Spleen (tissue), 11 donors: ENCODE measurements around the gene KIF6. TPM values are rescaled to one million over a fixed set of nuclear protein-coding genes. Genes with fewer than 3 reads are reported as not detected.

ENCODE experiments used
- DNase-seq: peaks from one replicate; pipeline ENCODE4 v3.0.0-alpha.2; 2020
- H3K27ac ChIP-seq, 8 donors: fragments of 200-600 bp; sonication (generic) in 7 of 8; 1 replicate in 4 of 8; 2 replicates in 4 of 8; pipeline versions ENCODE4 v1.5.0 to v1.8.0; 2016 to 2021; ENCODE audit warnings: inconsistent platforms in 4 of 8, mild to moderate bottlenecking in 4 of 8, moderate library complexity in 1 of 8
- H3K27me3 ChIP-seq, 7 donors: fragments of 200-600 bp; sonication (generic) in 6 of 7; replicated peaks in 1 of 7; 1 replicate in 4 of 7; 2 replicates in 3 of 7; pipeline versions ENCODE4 v1.5.0 to v1.8.0; 2016 to 2021; ENCODE audit warnings: inconsistent platforms in 3 of 7, mild to moderate bottlenecking in 1 of 7
- H3K36me3 ChIP-seq, 6 donors: fragments of 200-600 bp; sonication (generic) in 5 of 6; 1 replicate in 4 of 6; 2 replicates in 2 of 6; pipeline versions ENCODE4 v1.5.0 to v1.8.0; 2016 to 2021; ENCODE audit warnings: inconsistent platforms in 2 of 6
- H3K4me1 ChIP-seq, 6 donors: fragments of 200-600 bp; sonication (generic) in 5 of 6; 1 replicate in 3 of 6; 2 replicates in 3 of 6; pipeline versions ENCODE4 v1.5.0 to v1.8.0; 2016 to 2021; ENCODE audit warnings: inconsistent platforms in 3 of 6
- H3K4me3 ChIP-seq, 8 donors: fragments of 200-600 bp; sonication (generic) in 7 of 8; 1 replicate in 4 of 8; 2 replicates in 4 of 8; pipeline versions ENCODE4 v1.5.0 to v1.8.0; 2016 to 2021; ENCODE audit warnings: inconsistent platforms in 4 of 8, mild to moderate bottlenecking in 4 of 8, moderate library complexity in 2 of 8
- H3K9me3 ChIP-seq, 8 donors: fragments of 200-600 bp; sonication (generic) in 7 of 8; 1 replicate in 4 of 8; 2 replicates in 4 of 8; pipeline versions ENCODE4 v1.5.0 to v1.8.0; 2016 to 2021; ENCODE audit warnings: inconsistent platforms in 4 of 8
- CTCF ChIP-seq, 11 experiments: fragments of 200-600 bp in 7 of 11; fragments of 450-650 bp in 4 of 11; sonication (generic) in 4 of 11; IDR thresholded peaks in 8 of 11; conservative IDR thresholded peaks in 3 of 11; 1 replicate in 7 of 11; 2 replicates in 4 of 11; pipeline versions ENCODE4 v1.4.0 to v1.8.0; 2016 to 2021; ENCODE audit warnings: antibody characterized with exemption in 11 of 11, inconsistent platforms in 4 of 11, mild to moderate bottlenecking in 1 of 11
- POLR2A ChIP-seq, 3 donors: fragments of 450-650 bp; IDR thresholded peaks; one replicate each; pipeline ENCODE4 v1.5.1; 2017; ENCODE audit warnings: antibody characterized with exemption in 3 of 3, mild to moderate bottlenecking in 1 of 3
- POLR2AphosphoS5 ChIP-seq, 3 donors: sonication (generic); formaldehyde crosslinking; IDR thresholded peaks; one replicate each; pipeline ENCODE4 v1.5.1; 2017; ENCODE audit warnings: antibody characterized with exemption in 3 of 3
- WGBS, 5 donors: extraction: QIAGEN DNeasy Blood & Tissue Kit in 3 of 5; methylation state at CpG; one replicate each; pipeline versions ENCODE4 v1.1.5 to v1.1.7; 2013 to 2018; 5-methylcytosine and 5-hydroxymethylcytosine counted together
- intact Hi-C: fragments of 100-400 bp; cut with DNase I; formaldehyde crosslinking; loops from one replicate; pipeline ENCODE4 v1.15.0; 2023; ENCODE audit warnings: low total_unique reads
- polyA plus RNA-seq, 3 donors: library from polyadenylated mRNA; stranded (reverse); fragments of 200-250 nt; gene quantifications; one replicate each; pipeline ENCODE4 v1.2.1, GENCODE V29; 2013
- total RNA-seq, 7 donors: library from RNA; depleted of rRNA in 3 of 7; stranded (reverse); fragments of >200 nt in 3 of 7; fragmentation: NEBNext Ultra II Directional in 4 of 7; extraction: Animal tissue kit (Norgen Biotek cat#: 25700) in 4 of 7; gene quantifications; one replicate each; pipeline versions ENCODE4 v1.1.0 to v1.2.1, GENCODE V29; 2016 to 2021
- donor health status: healthy with polysubstance abuse.
- donor health status: DM: no; HTN: no; CAD: no; lungs with moderate emphysema.
- donor health status: DM: no; HTN: no; CAD: no.
- donor health status: Bipolar disorder and iron deficiency.
- donor health status: healthy.
- donor health status: DM: no; HTN: no; CAD: no.
- donor health status: DM: yes; HTN: yes; CAD: no.

Gene KIF6
- total and polyA plus RNA-seq, 10 donors = 0.10 to 0.75 (median 0.24) TPM; not detected in 3

DNA sequence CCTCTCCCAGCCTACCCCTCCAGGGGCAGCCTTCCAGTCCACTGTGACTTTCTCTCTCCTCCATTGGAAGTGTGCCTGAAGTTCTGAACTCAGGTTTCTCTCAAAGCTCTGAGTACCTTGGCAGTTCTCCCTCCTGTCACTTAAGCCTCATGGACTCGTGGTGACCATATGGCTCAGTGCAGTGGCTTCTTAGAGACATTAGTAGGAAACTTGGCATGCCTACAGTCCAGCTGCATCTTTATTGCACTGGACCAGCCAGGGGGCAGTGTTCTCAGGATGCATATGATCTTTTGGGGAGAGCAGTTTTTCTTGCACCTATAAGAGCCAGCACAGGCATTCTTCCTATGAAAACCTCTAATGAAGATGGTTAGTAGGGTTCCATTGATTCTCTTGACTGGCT lies 355.2 kb downstream of the KIF6 start:
- Histone ChIP-seq H3K27ac (no peak overlapping the region), H3K27me3 (peaks cover 0 to 22% (median 0%) of the 10 kb centered on the region in 7 donors), H3K4me3 (no peak overlapping the region), H3K9me3 (no peaks in the 10 kb centered on the region), H3K36me3 (no peaks in the 10 kb centered on the region), H3K4me1 (no peaks in the 10 kb centered on the region)
- no peak for DNase-seq
- TF ChIP-seq POLR2AphosphoS5 (IDR thresholded peaks at IDR 0.05) (no peak), POLR2A (IDR thresholded peaks at IDR 0.05) (no peak), CTCF (IDR thresholded peaks at IDR 0.05 in 8 of 11, conservative IDR thresholded peaks at IDR 0.05 in 3 of 11) (no peak)
- intact Hi-C loops = loop anchor here (10.0 kb wide), 1 partner anchor 525 kb away; no protein-coding TSS in a partner anchor
- 30 to 64% (median 54%) methylated on average over 1 of the region's 1 CpG for WGBS, 5 donors

DNA sequence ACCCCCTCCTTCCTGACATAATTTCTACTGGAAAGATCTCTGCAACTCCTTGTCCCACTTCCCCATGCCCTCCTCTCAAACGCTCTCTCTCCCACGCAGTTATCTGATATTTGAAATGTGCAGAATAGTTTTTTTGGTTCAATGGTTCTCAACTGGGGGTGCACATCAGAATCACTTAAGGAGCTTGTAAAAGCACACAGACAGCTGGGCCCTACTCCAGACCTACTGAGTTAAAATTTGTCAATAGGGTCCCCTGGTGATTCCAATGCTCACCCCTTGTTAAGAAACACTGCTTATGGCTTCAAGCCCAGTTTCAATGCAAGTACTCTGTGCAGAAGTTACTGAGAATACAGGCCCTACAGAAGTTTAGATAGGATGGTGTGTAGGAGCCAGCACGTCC lies 357.5 kb downstream of the KIF6 start:
- no peaks in the 10 kb centered on the region for H3K9me3 ChIP-seq
- intact Hi-C loops = no loop called here
- H3K36me3 ChIP-seq = no peaks in the 10 kb centered on the region
- DNase-seq = no peak
- no peaks in the 10 kb centered on the region for H3K4me1 ChIP-seq
- no peak overlapping the region for H3K4me3 ChIP-seq
- WGBS, 5 donors = 63 to 84% (median 78%) methylated on average over 3 of the region's 3 CpGs
- no peak for TF ChIP-seq POLR2AphosphoS5 (IDR thresholded peaks at IDR 0.05)
- no peak for TF ChIP-seq POLR2A (IDR thresholded peaks at IDR 0.05)
- TF ChIP-seq CTCF (IDR thresholded peaks at IDR 0.05 in 8 of 11, conservative IDR thresholded peaks at IDR 0.05 in 3 of 11) = no peak
- H3K27ac ChIP-seq = no peak overlapping the region
- peaks cover 0 to 22% (median 0%) of the 10 kb centered on the region in 7 donors for H3K27me3 ChIP-seq

DNA sequence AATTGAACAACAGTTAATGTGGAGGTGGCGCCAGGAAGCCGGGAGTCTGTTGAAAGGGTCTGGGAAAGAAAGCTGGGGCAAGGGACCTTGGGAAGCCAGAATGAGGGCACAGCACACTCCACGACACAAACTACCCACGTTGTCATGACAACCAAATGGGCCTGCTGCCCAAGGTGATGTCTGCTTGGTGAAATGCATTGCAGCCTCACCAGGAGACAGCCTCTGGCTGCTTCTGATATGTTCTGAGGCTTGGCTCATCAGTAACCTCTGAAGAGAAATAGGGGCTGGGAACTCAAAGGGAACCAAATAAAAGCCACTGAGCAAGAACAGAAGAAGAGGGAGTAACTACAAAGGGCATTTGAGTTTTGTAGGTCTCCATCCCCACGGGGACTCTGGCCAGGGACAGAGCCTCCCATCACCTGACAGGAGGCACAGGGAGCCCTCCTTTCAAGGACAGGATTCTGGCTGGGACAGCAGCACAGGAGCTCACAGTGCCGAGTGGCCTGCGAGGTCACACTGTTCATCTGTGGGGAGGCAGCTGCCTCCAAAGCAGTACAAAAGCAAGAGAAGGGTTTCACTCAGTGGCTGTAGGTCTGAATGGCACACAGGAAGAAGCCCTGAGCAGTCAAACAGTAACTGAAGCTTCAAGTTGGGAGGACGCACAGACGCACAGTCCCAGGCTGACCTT lies 358.1 kb downstream of the KIF6 start:
- WGBS, 5 donors = 67 to 81% (median 74%) methylated on average over 9 of the region's 9 CpGs
- H3K27ac ChIP-seq = no peak overlapping the region
- DNase-seq = no peak

More for the DNA sequence above, 358.1 kb downstream of the KIF6 start:
- H3K36me3 ChIP-seq = no peaks in the 10 kb centered on the region
- H3K9me3 ChIP-seq = no peaks in the 10 kb centered on the region
- no peak overlapping the region for H3K4me3 ChIP-seq
- H3K4me1 ChIP-seq = peaks cover 0 to 5% (median 2%) of the 10 kb centered on the region in 6 donors
- peaks cover 0 to 22% (median 0%) of the 10 kb centered on the region in 7 donors for H3K27me3 ChIP-seq
- intact Hi-C loops = no loop called here
- TF ChIP-seq POLR2AphosphoS5 (IDR thresholded peaks at IDR 0.05) (no peak), POLR2A (IDR thresholded peaks at IDR 0.05) (no peak), CTCF (IDR thresholded peaks at IDR 0.05 in 8 of 11, conservative IDR thresholded peaks at IDR 0.05 in 3 of 11) (no peak)
